SU-DHL-6 (cell line): ENCODE measurements around the gene RASSF9.

Experiments used
- H2AFZ ChIP-seq: fragments of 200-600 bp; sonication (generic); 2 replicates; pipeline ENCODE4 v1.6.1; 2014; ENCODE audit warnings: low read depth, mild to moderate bottlenecking, moderate library complexity, mixed read lengths, antibody characterized with exemption, low read length; ENCODE audit not compliant: severe bottlenecking
- H3F3A ChIP-seq: fragments of 200-600 bp; shearing (Covaris generic); 2 replicates; pipeline ENCODE4 v1.6.0; 2016; ENCODE audit warnings: antibody characterized with exemption, mild to moderate bottlenecking; ENCODE audit not compliant: insufficient read depth
- H3K27ac ChIP-seq: fragments of 200-600 bp; sonication (generic); 2 replicates; pipeline ENCODE4 v1.5.1; 2016; ENCODE audit warnings: low read depth, mild to moderate bottlenecking, low read length, moderate library complexity, mixed read lengths
- H3K27me3 ChIP-seq: fragments of 200-600 bp; sonication (generic), shearing (Covaris generic); 2 replicates; pipeline ENCODE4 v1.6.0; 2014; ENCODE audit warnings: mild to moderate bottlenecking, low read length
- H3K36me3 ChIP-seq: fragments of 200-600 bp; sonication (generic); 2 replicates; pipeline ENCODE4 v1.6.1; 2014; ENCODE audit warnings: mild to moderate bottlenecking, low read length, mixed read lengths
- H3K4me2 ChIP-seq: fragments of 300-600, 200-600 bp; shearing (Covaris generic), sonication (generic); 2 replicates; pipeline ENCODE4 v1.6.0; 2014; ENCODE audit warnings: low read length, low read depth, mild to moderate bottlenecking; ENCODE audit not compliant: poor library complexity, severe bottlenecking
- H3K4me3 ChIP-seq: fragments of 200-600 bp; sonication (generic); 2 replicates; pipeline ENCODE4 v1.5.1; 2014; ENCODE audit warnings: antibody characterized with exemption, low read length, mild to moderate bottlenecking, mixed read lengths; ENCODE audit not compliant: insufficient read depth, poor library complexity, severe bottlenecking
- H3K79me2 ChIP-seq: fragments of 200-600 bp; sonication (generic); 2 replicates; pipeline ENCODE4 v1.6.1; 2014; ENCODE audit warnings: mild to moderate bottlenecking, low read length, moderate library complexity; ENCODE audit not compliant: insufficient read depth
- H3K9ac ChIP-seq: fragments of 200-600 bp; sonication (generic); 2 replicates; pipeline ENCODE4 v1.7.0; 2014; ENCODE audit warnings: mild to moderate bottlenecking, low read length
- H3K9me2 ChIP-seq: fragments of 200-600 bp; sonication (generic); replicated peaks from 2 replicates; pipeline ENCODE4 v1.6.1; 2014; ENCODE audit warnings: low read length; ENCODE audit not compliant: insufficient read depth
- H3K9me3 ChIP-seq: fragments of 200-600 bp; sonication (generic); 2 replicates; pipeline ENCODE4 v1.6.1; 2014; ENCODE audit warnings: low read length, mixed read lengths; ENCODE audit not compliant: insufficient read depth
- H4K20me1 ChIP-seq: fragments of 200-600 bp; sonication (generic); 2 replicates; pipeline ENCODE4 v1.6.1; 2014; ENCODE audit warnings: low read depth, mild to moderate bottlenecking, antibody characterized with exemption, low read length, moderate library complexity, mixed read lengths
- CTCF ChIP-seq: fragments of 200-600 bp; sonication (generic); IDR thresholded peaks from one replicate; pipeline ENCODE4 v1.5.1; 2017; ENCODE audit warnings: antibody characterized with exemption, mild to moderate bottlenecking, low read length, moderate library complexity; ENCODE audit not compliant: insufficient read depth, poor library complexity, severe bottlenecking
- EZH2phosphoT487 ChIP-seq: fragments of 200-600 bp; sonication (generic), shearing (Covaris generic); conservative IDR thresholded peaks from 2 replicates; pipeline ENCODE4 v1.6.1; 2018; ENCODE audit warnings: mild to moderate bottlenecking, antibody characterized with exemption, low read length, moderate library complexity, mixed read lengths

RASSF9 gene

GRCh38 chr12:85821759-85822158 is 14.4 kb downstream of the RASSF9 start:
- TF ChIP-seq EZH2phosphoT487 = no peak
- no peak for TF ChIP-seq CTCF
- Histone ChIP-seq H3K27ac (no peak overlapping the region), H3K79me2 (no peaks in the 10 kb centered on the region), H3K36me3 (no peaks in the 10 kb centered on the region), H3K4me2 (no peak overlapping the region), H3K4me3 (no peak overlapping the region), H3K9me3 (no peaks in the 10 kb centered on the region), H3K9me2 (no peaks in the 10 kb centered on the region), H2AFZ (no peak overlapping the region), H3K27me3 (no peaks in the 10 kb centered on the region; the same call in 1 of the 2 replicates), H3F3A (no peaks in the 10 kb centered on the region), H3K9ac (no peak overlapping the region), H4K20me1 (no peaks in the 10 kb centered on the region)

GRCh38 chr12:85821206-85821605 is 15.0 kb downstream of the RASSF9 start:
- no peak overlapping the region for H3K27ac ChIP-seq
- H3K4me2 ChIP-seq = no peak overlapping the region
- no peak overlapping the region for H2AFZ ChIP-seq
- no peaks in the 10 kb centered on the region for H3K9me2 ChIP-seq
- no peaks in the 10 kb centered on the region for H3K36me3 ChIP-seq
- H3F3A ChIP-seq = no peaks in the 10 kb centered on the region
- H4K20me1 ChIP-seq = no peaks in the 10 kb centered on the region
- no peaks in the 10 kb centered on the region for H3K79me2 ChIP-seq
- H3K4me3 ChIP-seq = no peak overlapping the region
- H3K27me3 ChIP-seq = no peaks in the 10 kb centered on the region; the same call in 1 of the 2 replicates
- no peak overlapping the region for H3K9ac ChIP-seq
- no peaks in the 10 kb centered on the region for H3K9me3 ChIP-seq
- TF ChIP-seq EZH2phosphoT487 (no peak), CTCF (no peak)

GRCh38 chr12:85820101-85820500 is 16.1 kb downstream of the RASSF9 start:
- Histone ChIP-seq H3F3A (no peaks in the 10 kb centered on the region), H4K20me1 (no peaks in the 10 kb centered on the region), H3K79me2 (no peaks in the 10 kb centered on the region), H3K4me3 (no peak overlapping the region), H3K9me2 (no peaks in the 10 kb centered on the region), H2AFZ (no peak overlapping the region), H3K9ac (no peak overlapping the region), H3K36me3 (no peaks in the 10 kb centered on the region), H3K9me3 (no peaks in the 10 kb centered on the region), H3K4me2 (no peak overlapping the region), H3K27ac (no peak overlapping the region), H3K27me3 (no peaks in the 10 kb centered on the region; the same call in 1 of the 2 replicates)
- TF ChIP-seq EZH2phosphoT487 (no peak), CTCF (no peak)
